Measurements from ENCODE around the gene EXT2. TPM values are rescaled to one million over a fixed set of nuclear protein-coding genes. Genes with fewer than 3 reads are reported as not detected.

The EXT2 gene
- total and polyA plus RNA-seq, 2 experiments from 2014 or later = 99.8 to 209 TPM

DNA sequence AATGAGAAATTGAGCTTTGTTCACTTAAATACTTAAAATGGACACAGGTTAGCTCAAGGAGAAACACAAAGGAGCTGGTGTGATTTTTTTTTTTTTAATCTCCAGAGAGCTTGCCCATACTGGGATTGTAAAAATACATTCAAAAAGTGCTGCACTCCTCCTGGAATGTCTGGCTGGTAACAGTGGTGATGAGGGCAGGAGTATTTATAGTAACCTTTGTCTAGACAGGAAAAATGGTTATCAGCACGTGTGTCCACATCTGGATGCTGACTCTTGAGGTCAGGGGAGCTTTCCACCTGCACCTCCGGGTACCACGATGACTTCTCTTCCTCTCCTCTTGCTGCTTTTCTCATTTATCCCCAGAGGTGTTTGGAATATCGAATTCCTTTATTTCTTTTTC is 30.1 kb downstream of the EXT2 start:
- Histone ChIP-seq H3K4me1 (ENCODE audit: insufficient read depth) (no peaks in the 10 kb centered on the region), H3K9me3 (ENCODE audit: low read depth) (no peaks in the 10 kb centered on the region), H3K27me3 (replicated peaks; ENCODE audit: insufficient read depth) (no peaks in the 10 kb centered on the region), H2AFZ (no peak overlapping the region), H3K4me3 (no peak overlapping the region), H3K4me2 (ENCODE audit: unreplicated experiment) (no peak overlapping the region), H3K79me2 (ENCODE audit: insufficient read depth) (no peaks in the 10 kb centered on the region), H4K20me1 (ENCODE audit: insufficient read depth) (no peaks in the 10 kb centered on the region), H3K9ac (no peak overlapping the region), H3K9me2 (ENCODE audit: insufficient read depth) (no peaks in the 10 kb centered on the region), H3K27ac (no peak overlapping the region), H3K36me3 (ENCODE audit: low read depth) (peaks cover 15% of the 10 kb centered on the region; the same call in 1 of the 2 replicates), H3F3A (ENCODE audit: insufficient read depth) (no peaks in the 10 kb centered on the region)
- TF ChIP-seq EZH2 (IDR thresholded peaks at IDR 0.05; ENCODE audit: insufficient read depth, poor library complexity, severe bottlenecking) (no peak), EZH2phosphoT487 (IDR thresholded peaks at IDR 0.05; ENCODE audit: insufficient read depth, low read depth) (no peak)
- 91 to 95% methylated on average over 4 of the region's 4 CpGs for WGBS, 2 experiments (ENCODE audit: low coverage in 1 of 2, low lambda C conversion rate in 2 of 2, missing lambda C conversion rate in 2 of 2)
- no peak for DNase-seq
- in situ Hi-C loops (cut with MboI) = no loop called here

DNA sequence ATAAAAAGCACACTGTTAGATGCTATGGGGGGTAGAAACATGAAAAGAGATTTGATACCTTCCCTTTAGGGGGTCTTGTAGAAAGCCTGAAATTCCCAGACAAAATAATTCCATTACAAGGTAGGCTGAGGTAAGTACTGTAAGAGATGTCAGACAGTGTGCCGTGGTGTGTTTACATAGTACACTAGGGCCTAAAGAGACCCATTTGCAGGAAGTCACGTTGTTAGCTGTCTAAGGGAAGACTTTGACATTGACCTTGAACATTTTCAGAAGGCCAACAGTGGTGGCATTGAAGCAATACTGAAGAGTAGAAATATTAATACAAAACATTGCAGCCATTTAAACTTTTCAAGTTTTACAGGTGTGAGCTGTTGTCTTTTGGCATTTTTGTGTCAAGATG is 30.8 kb downstream of the EXT2 start:
- TF ChIP-seq EZH2 (IDR thresholded peaks at IDR 0.05; ENCODE audit: insufficient read depth, poor library complexity, severe bottlenecking) (no peak), EZH2phosphoT487 (IDR thresholded peaks at IDR 0.05; ENCODE audit: insufficient read depth, low read depth) (no peak)
- no peaks in the 10 kb centered on the region for H3K79me2 ChIP-seq (ENCODE audit: insufficient read depth)
- H3K27ac ChIP-seq = no peak overlapping the region
- no peak overlapping the region for H2AFZ ChIP-seq
- H3K4me1 ChIP-seq (ENCODE audit: insufficient read depth) = no peaks in the 10 kb centered on the region
- DNase-seq = no peak
- 98 to 100% methylated on average over 2 of the region's 2 CpGs for WGBS, 2 experiments (ENCODE audit: low coverage in 1 of 2, low lambda C conversion rate in 2 of 2, missing lambda C conversion rate in 2 of 2)
- no peaks in the 10 kb centered on the region for H3F3A ChIP-seq (ENCODE audit: insufficient read depth)
- no peaks in the 10 kb centered on the region for H4K20me1 ChIP-seq (ENCODE audit: insufficient read depth)
- H3K36me3 ChIP-seq (ENCODE audit: low read depth) = peaks cover 15% of the 10 kb centered on the region; the same call in 1 of the 2 replicates
- no peaks in the 10 kb centered on the region for H3K27me3 ChIP-seq (replicated peaks; ENCODE audit: insufficient read depth)
- no peak overlapping the region for H3K4me2 ChIP-seq (ENCODE audit: unreplicated experiment)
- H3K9me2 ChIP-seq (ENCODE audit: insufficient read depth) = no peaks in the 10 kb centered on the region
- H3K4me3 ChIP-seq = no peak overlapping the region
- in situ Hi-C loops (cut with MboI) = no loop called here
- H3K9me3 ChIP-seq (ENCODE audit: low read depth) = no peaks in the 10 kb centered on the region
- H3K9ac ChIP-seq = no peak overlapping the region

DNA sequence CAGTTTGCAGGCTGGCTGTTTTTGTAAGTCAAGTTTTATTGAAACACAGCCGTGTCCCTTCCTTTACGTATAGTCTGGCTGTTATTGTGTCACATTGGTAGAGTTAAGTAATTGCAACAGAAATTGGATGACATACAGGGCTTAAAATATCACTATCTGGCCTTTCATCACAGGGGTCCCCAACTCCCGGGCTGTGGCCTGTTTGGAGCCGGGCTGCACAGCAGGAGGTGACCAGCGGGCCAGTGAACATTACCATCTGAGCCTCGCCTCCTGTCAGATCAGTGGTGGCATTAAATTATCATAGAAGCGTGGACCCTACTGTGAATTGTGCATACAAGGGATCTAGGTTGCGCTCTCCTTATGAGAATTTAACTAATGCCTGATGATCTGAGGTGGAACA is 31.7 kb downstream of the EXT2 start:
- H3K9ac ChIP-seq = no peak overlapping the region
- peaks cover 15% of the 10 kb centered on the region; the same call in 1 of the 2 replicates for H3K36me3 ChIP-seq (ENCODE audit: low read depth)
- no peak overlapping the region for H3K4me3 ChIP-seq
- no peaks in the 10 kb centered on the region for H3K27me3 ChIP-seq (replicated peaks; ENCODE audit: insufficient read depth)
- WGBS, 2 experiments (ENCODE audit: low coverage in 1 of 2, low lambda C conversion rate in 2 of 2, missing lambda C conversion rate in 2 of 2) = 88 to 89% methylated on average over 8 of the region's 8 CpGs
- in situ Hi-C loops (cut with MboI) = no loop called here
- no peak for DNase-seq
- H3K4me2 ChIP-seq (ENCODE audit: unreplicated experiment) = no peak overlapping the region
- no peak overlapping the region for H2AFZ ChIP-seq
- no peaks in the 10 kb centered on the region for H3K79me2 ChIP-seq (ENCODE audit: insufficient read depth)
- H3K9me3 ChIP-seq (ENCODE audit: low read depth) = no peaks in the 10 kb centered on the region
- no peaks in the 10 kb centered on the region for H3F3A ChIP-seq (ENCODE audit: insufficient read depth)
- no peaks in the 10 kb centered on the region for H3K9me2 ChIP-seq (ENCODE audit: insufficient read depth)
- no peak overlapping the region for H3K27ac ChIP-seq
- no peaks in the 10 kb centered on the region for H4K20me1 ChIP-seq (ENCODE audit: insufficient read depth)
- TF ChIP-seq EZH2 (IDR thresholded peaks at IDR 0.05; ENCODE audit: insufficient read depth, poor library complexity, severe bottlenecking) = no peak
- no peak for TF ChIP-seq EZH2phosphoT487 (IDR thresholded peaks at IDR 0.05; ENCODE audit: insufficient read depth, low read depth)
- H3K4me1 ChIP-seq (ENCODE audit: insufficient read depth) = no peaks in the 10 kb centered on the region

DNA sequence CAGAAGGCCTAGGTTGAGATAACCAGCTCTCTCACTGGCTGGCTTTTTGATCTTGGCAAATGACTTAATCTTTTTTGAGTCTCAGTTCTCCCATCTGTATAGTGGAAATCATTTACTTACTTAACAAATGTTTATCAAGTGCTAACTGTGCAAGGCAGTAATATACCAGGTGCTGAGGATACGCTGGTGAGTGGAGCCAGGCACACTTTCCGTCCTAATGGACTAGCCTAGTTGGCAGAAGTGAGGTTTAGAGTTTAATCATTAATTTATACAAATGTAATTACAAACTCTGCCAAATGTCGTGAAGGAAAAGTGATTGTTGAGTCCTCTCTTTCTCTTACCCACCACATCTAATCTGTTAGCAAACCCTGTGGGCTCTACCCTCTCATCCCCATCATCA is 33.3 kb downstream of the EXT2 start:
- Histone ChIP-seq H2AFZ (no peak overlapping the region), H3K9ac (no peak overlapping the region), H3K79me2 (ENCODE audit: insufficient read depth) (no peaks in the 10 kb centered on the region), H3K4me1 (ENCODE audit: insufficient read depth) (no peaks in the 10 kb centered on the region), H3K27me3 (replicated peaks; ENCODE audit: insufficient read depth) (no peaks in the 10 kb centered on the region), H3K4me3 (no peak overlapping the region), H3K9me2 (ENCODE audit: insufficient read depth) (no peaks in the 10 kb centered on the region), H3K4me2 (ENCODE audit: unreplicated experiment) (no peak overlapping the region), H3K27ac (no peak overlapping the region), H3F3A (ENCODE audit: insufficient read depth) (no peaks in the 10 kb centered on the region), H3K36me3 (ENCODE audit: low read depth) (peaks cover 15% of the 10 kb centered on the region; the same call in 1 of the 2 replicates), H3K9me3 (ENCODE audit: low read depth) (no peaks in the 10 kb centered on the region), H4K20me1 (ENCODE audit: insufficient read depth) (no peaks in the 10 kb centered on the region)
- TF ChIP-seq EZH2 (IDR thresholded peaks at IDR 0.05; ENCODE audit: insufficient read depth, poor library complexity, severe bottlenecking) (no peak), EZH2phosphoT487 (IDR thresholded peaks at IDR 0.05; ENCODE audit: insufficient read depth, low read depth) (no peak)
- in situ Hi-C loops (cut with MboI) = no loop called here
- no peak for DNase-seq
- 96 to 98% methylated on average over 3 of the region's 3 CpGs for WGBS, 2 experiments (ENCODE audit: low coverage in 1 of 2, low lambda C conversion rate in 2 of 2, missing lambda C conversion rate in 2 of 2)

DNA sequence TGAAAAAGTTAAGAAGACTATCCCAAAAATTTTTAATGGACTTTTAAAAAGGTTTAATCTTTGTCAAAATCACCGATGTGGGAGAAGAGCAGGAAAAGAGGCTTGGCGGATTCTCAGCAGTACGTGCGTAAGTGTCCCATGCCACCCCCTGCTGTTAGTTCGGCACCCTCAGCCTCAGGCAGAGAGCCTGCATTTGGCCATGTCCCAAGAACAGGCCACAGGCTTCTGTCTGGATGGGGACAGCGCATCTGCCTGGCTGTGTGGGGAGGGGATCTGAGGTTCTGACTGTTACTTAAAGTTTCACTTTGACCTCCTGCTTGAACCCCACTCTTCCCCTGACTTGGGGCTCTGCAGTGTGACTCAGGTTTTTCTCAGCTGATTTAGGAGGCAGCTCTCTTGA is 35.3 kb downstream of the EXT2 start:
- TF ChIP-seq EZH2phosphoT487 (IDR thresholded peaks at IDR 0.05; ENCODE audit: insufficient read depth, low read depth) = no peak
- no peak for TF ChIP-seq EZH2 (IDR thresholded peaks at IDR 0.05; ENCODE audit: insufficient read depth, poor library complexity, severe bottlenecking)
- H3K4me3 ChIP-seq = no peak overlapping the region

More for the DNA sequence above, 35.3 kb downstream of the EXT2 start:
- H3K27me3 ChIP-seq (replicated peaks; ENCODE audit: insufficient read depth) = no peaks in the 10 kb centered on the region
- no peaks in the 10 kb centered on the region for H3K79me2 ChIP-seq (ENCODE audit: insufficient read depth)
- H3K9me3 ChIP-seq (ENCODE audit: low read depth) = no peaks in the 10 kb centered on the region
- H3K9ac ChIP-seq = no peak overlapping the region
- peaks cover 15% of the 10 kb centered on the region; the same call in 1 of the 2 replicates for H3K36me3 ChIP-seq (ENCODE audit: low read depth)
- no peak overlapping the region for H3K27ac ChIP-seq
- H3K9me2 ChIP-seq (ENCODE audit: insufficient read depth) = no peaks in the 10 kb centered on the region
- no peaks in the 10 kb centered on the region for H3F3A ChIP-seq (ENCODE audit: insufficient read depth)
- WGBS, 2 experiments (ENCODE audit: low coverage in 1 of 2, low lambda C conversion rate in 2 of 2, missing lambda C conversion rate in 2 of 2) = 98% methylated on average over 6 of the region's 6 CpGs
- H3K4me1 ChIP-seq (ENCODE audit: insufficient read depth) = no peaks in the 10 kb centered on the region
- no peaks in the 10 kb centered on the region for H4K20me1 ChIP-seq (ENCODE audit: insufficient read depth)
- in situ Hi-C loops (cut with MboI) = loop anchor here (10.0 kb wide), 1 partner anchor 404 kb away; no protein-coding TSS in a partner anchor
- no peak for DNase-seq
- no peak overlapping the region for H3K4me2 ChIP-seq (ENCODE audit: unreplicated experiment)
- no peak overlapping the region for H2AFZ ChIP-seq
